NCI-H2227 (cell line): ENCODE results near the gene NHSL1.

Source experiments
- DNase-seq: peaks from one replicate; lab custom pipeline; 2025; ENCODE audit not compliant: unreplicated experiment; lab: John Stamatoyannopoulos, UW

NHSL1 gene

GRCh38 chr6:138499303-138500018 is at the start of gene NHSL1:
NHSL1 (minus strand) TSS chr6:138499494; CDS start chr6:138499290, 204 bp downstream.
- no peak for DNase-seq

- no peak for DNase-seq
Observed at GRCh38 chr6:138546733-138547185, 47.5 kb upstream of the NHSL1 start.

GRCh38 chr6:138545621-138545980 is 46.3 kb upstream of the NHSL1 start:
- DNase-seq, result peak; percentile 10

GRCh38 chr6:138544501-138544900 is 45.2 kb upstream of the NHSL1 start:
- no peak for DNase-seq

- no peak for DNase-seq
Observed at GRCh38 chr6:138543657-138544056, 44.4 kb upstream of the NHSL1 start.

- DNase-seq, result no peak
Observed at GRCh38 chr6:138541823-138542481, 42.7 kb upstream of the NHSL1 start.

GRCh38 chr6:138540468-138540867 is 41.2 kb upstream of the NHSL1 start:
- no peak for DNase-seq

GRCh38 chr6:138539876-138540275 is 40.6 kb upstream of the NHSL1 start:
- DNase-seq, result no peak

GRCh38 chr6:138538390-138539031 is 39.2 kb upstream of the NHSL1 start:
- no peak for DNase-seq

- DNase-seq, result no peak
Observed at GRCh38 chr6:138537106-138537505, 37.8 kb upstream of the NHSL1 start.

GRCh38 chr6:138535728-138536455 is 36.6 kb upstream of the NHSL1 start:
- no peak for DNase-seq

- DNase-seq, result no peak
Observed at GRCh38 chr6:138533667-138534066, 34.4 kb upstream of the NHSL1 start.

- no peak for DNase-seq
Observed at GRCh38 chr6:138531387-138531786, 32.1 kb upstream of the NHSL1 start.

GRCh38 chr6:138529478-138529877 is 30.2 kb upstream of the NHSL1 start:
- no peak for DNase-seq

- DNase-seq, result no peak
Observed at GRCh38 chr6:138528956-138529355, 29.7 kb upstream of the NHSL1 start.

GRCh38 chr6:138528137-138528536 is 28.8 kb upstream of the NHSL1 start:
- DNase-seq, result no peak

GRCh38 chr6:138527411-138528088 is 28.3 kb upstream of the NHSL1 start:
- no peak for DNase-seq

- DNase-seq, result no peak
Observed at GRCh38 chr6:138526822-138527235, 27.5 kb upstream of the NHSL1 start.

- no peak for DNase-seq
Observed at GRCh38 chr6:138525355-138525754, 26.1 kb upstream of the NHSL1 start.

- DNase-seq, result no peak
Observed at GRCh38 chr6:138524526-138524925, 25.2 kb upstream of the NHSL1 start.
